Heart left ventricle (tissue), 13 donors: ENCODE results near the gene UBR2.

Source experiments
- CTCF ChIP-seq, 12 donors: fragments of 200-600 bp; sonication (generic) in 4 of 12; IDR thresholded peaks; one replicate each; pipeline versions ENCODE4 v1.5.0 to v1.8.0; 2018 to 2022; ENCODE audit warnings: antibody characterized with exemption in 12 of 12, mild to moderate bottlenecking in 5 of 12
- POLR2A ChIP-seq, 2 donors: fragments of 450-650 bp; IDR thresholded peaks; one replicate each; pipeline ENCODE4 v1.6.1; 2017; ENCODE audit warnings: antibody characterized with exemption in 2 of 2, mild to moderate bottlenecking in 2 of 2, moderate library complexity in 2 of 2
- donor health status: ischemic (EF 13 %, LVEDD 7.1; RV severe dilation, severe dysfunction).
- donor health status: DM: no; HTN: yes; CAD: no.
- donor health status: DM: no; HTN: no; CAD: no.
- donor health status: ischemic (EF 25% LVEDD 6.9; RV normal size, moderate dysfunction).
- donor health status: ischemic (EF 25% LVEDD 5.7; RV mildly dilated, moderate dysfunction).
- donor health status: ischemic (EF 35%, LVEDD 5.7; RV mildly dilated, moderate dysfunction).
- donor health status: nonischemic (EF 11% LVEDD 7.7; RV severe dilation, severe dysfunction).
- donor health status: DM: yes; HTN: yes; CAD: no.
- donor health status: PGD.
- donor health status: ischemic (EF 29% LVEDD 5.4; RV normal size, mild dysfunction).
- donor health status: nonischemic (EF 23%, LVEDD 6.1; RV moderate dilation, normal function).

- TF ChIP-seq CTCF (IDR thresholded peaks at IDR 0.05) = no peak
- no peak for TF ChIP-seq POLR2A (IDR thresholded peaks at IDR 0.05)
Observed at GRCh38 chr6:42555477-42556457, 8.1 kb upstream of the UBR2 start.
